H9 (cell line): ENCODE measurements around the gene UNC5B. TPM values are rescaled to one million over a fixed set of nuclear protein-coding genes. Genes with fewer than 3 reads are reported as not detected.

ENCODE experiments used
- DNase-seq: peaks from one replicate; pipeline ENCODE4 v3.0.0-alpha.2; 2017
- H2AFZ ChIP-seq: one replicate; pipeline ENCODE4 v1.6.1; 2013; ENCODE audit warnings: mild to moderate bottlenecking, low read length, control low read depth, moderate library complexity
- H2AK5ac ChIP-seq: 2 replicates; pipeline ENCODE4 v1.6.1; 2013; ENCODE audit warnings: low read length, control low read depth, mixed read lengths; ENCODE audit not compliant: insufficient read length
- H2BK120ac ChIP-seq: one replicate; pipeline ENCODE4 v1.6.1; 2013; ENCODE audit warnings: low read depth, mild to moderate bottlenecking, low read length, control low read depth, inconsistent platforms; ENCODE audit not compliant: poor library complexity, severe bottlenecking
- H2BK12ac ChIP-seq: 2 replicates; pipeline ENCODE4 v1.6.1; 2013; ENCODE audit warnings: low read length, control low read depth, mixed read lengths, low read depth; ENCODE audit not compliant: insufficient read length
- H2BK15ac ChIP-seq: 2 replicates; pipeline ENCODE4 v1.6.1; 2013; ENCODE audit warnings: low read depth, low read length, control low read depth
- H2BK20ac ChIP-seq: one replicate; pipeline ENCODE4 v1.6.1; 2013; ENCODE audit warnings: low read depth, mild to moderate bottlenecking, low read length, control low read depth, inconsistent platforms; ENCODE audit not compliant: poor library complexity, severe bottlenecking
- H2BK5ac ChIP-seq: 2 replicates; pipeline ENCODE4 v1.6.1; 2013; ENCODE audit warnings: low read length, control low read depth, mixed read lengths; ENCODE audit not compliant: insufficient read length
- H3K14ac ChIP-seq: 2 replicates; pipeline ENCODE4 v1.6.1; 2013; ENCODE audit warnings: low read length, control low read depth; ENCODE audit not compliant: insufficient read depth
- H3K18ac ChIP-seq: 2 replicates; pipeline ENCODE4 v1.6.1; 2013; ENCODE audit warnings: low read depth, mild to moderate bottlenecking, mixed read lengths, low read length, control low read depth; ENCODE audit not compliant: insufficient read length
- H3K23ac ChIP-seq: 2 replicates; pipeline ENCODE4 v1.6.1; 2013; ENCODE audit warnings: low read length, control low read depth, mixed read lengths, low read depth; ENCODE audit not compliant: insufficient read length
- H3K23me2 ChIP-seq: 2 replicates; pipeline ENCODE4 v1.6.1; 2013; ENCODE audit warnings: low read depth, mild to moderate bottlenecking, mixed read lengths, low read length, control low read depth; ENCODE audit not compliant: insufficient read length, poor library complexity, severe bottlenecking
- H3K27ac ChIP-seq: 2 replicates; pipeline ENCODE4 v1.5.1; 2013; ENCODE audit warnings: low read length, control low read depth, mixed read lengths, low read depth; ENCODE audit not compliant: insufficient read length
- H3K27me3 ChIP-seq: 2 replicates; pipeline ENCODE4 v1.6.1; 2013; ENCODE audit warnings: low read length, control low read depth, inconsistent platforms; ENCODE audit not compliant: insufficient read depth
- H3K4ac ChIP-seq: 2 replicates; pipeline ENCODE4 v1.6.1; 2013; ENCODE audit warnings: low read depth, mild to moderate bottlenecking, control low read depth, inconsistent platforms, low read length, moderate library complexity
- H3K4me1 ChIP-seq: 2 replicates; pipeline ENCODE4 v1.6.1; 2013; ENCODE audit warnings: low read length, control low read depth, inconsistent platforms; ENCODE audit not compliant: insufficient read depth
- H3K4me2 ChIP-seq: 2 replicates; pipeline ENCODE4 v1.6.1; 2013; ENCODE audit warnings: low read length, control low read depth, mixed read lengths; ENCODE audit not compliant: insufficient read length, insufficient read depth
- H3K56ac ChIP-seq: 2 replicates; pipeline ENCODE4 v1.6.1; 2013; ENCODE audit warnings: low read depth, mild to moderate bottlenecking, mixed read lengths, low read length, control low read depth; ENCODE audit not compliant: insufficient read length
- H3K79me1 ChIP-seq: 2 replicates; pipeline ENCODE4 v1.6.1; 2013; ENCODE audit warnings: low read depth, mild to moderate bottlenecking, moderate library complexity, low read length, control low read depth, inconsistent platforms; ENCODE audit not compliant: insufficient read depth, poor library complexity, severe bottlenecking
- H3K79me2 ChIP-seq: 2 replicates; pipeline ENCODE4 v1.6.1; 2013; ENCODE audit warnings: low read length, control low read depth, inconsistent platforms; ENCODE audit not compliant: insufficient read depth
- H3K9ac ChIP-seq: 2 replicates; pipeline ENCODE4 v1.6.1; 2013; ENCODE audit warnings: low read length, control low read depth, mixed read lengths; ENCODE audit not compliant: insufficient read length; ENCODE audit errors: extremely low read depth
- H3K9me3 ChIP-seq: one replicate; pipeline ENCODE4 v1.6.1; 2013; ENCODE audit warnings: low read depth, low read length, inconsistent platforms; ENCODE audit not compliant: control insufficient read depth
- H3T11ph ChIP-seq: one replicate; pipeline ENCODE4 v1.6.1; 2013; ENCODE audit warnings: mild to moderate bottlenecking, low read length, control low read depth, inconsistent platforms
- H4K20me1 ChIP-seq: one replicate; pipeline ENCODE4 v1.6.1; 2013; ENCODE audit not compliant: control insufficient read depth, insufficient read length, insufficient read depth
- H4K5ac ChIP-seq: 2 replicates; pipeline ENCODE4 v1.6.1; 2013; ENCODE audit warnings: low read depth, mild to moderate bottlenecking, mixed read lengths, low read length, control low read depth; ENCODE audit not compliant: insufficient read length
- H4K8ac ChIP-seq: replicated peaks from 2 replicates; pipeline ENCODE4 v1.6.1; 2013; ENCODE audit warnings: low read length, control low read depth, mixed read lengths, low read depth; ENCODE audit not compliant: insufficient read length
- H4K91ac ChIP-seq: 2 replicates; pipeline ENCODE4 v1.6.1; 2013; ENCODE audit warnings: low read depth, mild to moderate bottlenecking, moderate library complexity, mixed read lengths, low read length, control low read depth; ENCODE audit not compliant: insufficient read length
- H3K27ac Mint-ChIP-seq, 3 experiments: 2 replicates in 2 of 3; 3 replicates in 1 of 3; pipeline ENCODE4 v1.8.0; 2020 to 2021; ENCODE audit warnings: mixed read lengths in 3 of 3, mild to moderate bottlenecking in 1 of 3, moderate library complexity in 1 of 3
- H3K27me3 Mint-ChIP-seq: 2 replicates; pipeline ENCODE4 v1.8.0; 2021; ENCODE audit warnings: low read depth, mild to moderate bottlenecking, moderate library complexity, mixed read lengths
- H3K36me3 Mint-ChIP-seq, 3 experiments: 2 replicates in 2 of 3; 3 replicates in 1 of 3; pipeline ENCODE4 v1.8.0; 2020 to 2021; ENCODE audit warnings: low read depth in 3 of 3, mixed read lengths in 3 of 3; ENCODE audit not compliant: insufficient read depth in 1 of 3
- H3K4me1 Mint-ChIP-seq, 2 experiments: 2 replicates each; pipeline ENCODE4 v1.8.0; 2020; ENCODE audit warnings: mixed read lengths in 2 of 2
- H3K4me3 Mint-ChIP-seq, 2 experiments: 2 replicates in 1 of 2; 3 replicates in 1 of 2; pipeline ENCODE4 v1.8.0; 2020 to 2021; ENCODE audit warnings: mild to moderate bottlenecking in 2 of 2, mixed read lengths in 2 of 2, moderate library complexity in 1 of 2
- H3K9me3 Mint-ChIP-seq, 2 experiments: 2 replicates in 1 of 2; 3 replicates in 1 of 2; pipeline ENCODE4 v1.8.0; 2020; ENCODE audit warnings: mild to moderate bottlenecking in 2 of 2, mixed read lengths in 2 of 2, moderate library complexity in 1 of 2
- WGBS: extraction: QIAGEN DNeasy Blood & Tissue Kit; methylation state at CpG from one replicate; pipeline ENCODE4 v1.1.7; 2013; ENCODE audit warnings: missing lambda C conversion rate, low lambda C conversion rate, mixed read lengths; ENCODE audit not compliant: insufficient read length; ENCODE audit errors: extremely low coverage; 5-methylcytosine and 5-hydroxymethylcytosine counted together
- total RNA-seq: library from RNA; stranded (reverse); gene quantifications from 2 replicates; pipeline ENCODE4 v1.2.1, GENCODE V29; 2021
- TF ChIP-seq, protein P1 (sequence below): fragments of 200-600 bp; sonication (generic); conservative IDR thresholded peaks from 3 replicates; pipeline ENCODE4 v1.8.0; 2021; ENCODE audit warnings: antibody characterized with exemption, mild to moderate bottlenecking

Gene UNC5B
- total RNA-seq, 1 experiment from 2014 or later, result 28.4 TPM

DNA sequence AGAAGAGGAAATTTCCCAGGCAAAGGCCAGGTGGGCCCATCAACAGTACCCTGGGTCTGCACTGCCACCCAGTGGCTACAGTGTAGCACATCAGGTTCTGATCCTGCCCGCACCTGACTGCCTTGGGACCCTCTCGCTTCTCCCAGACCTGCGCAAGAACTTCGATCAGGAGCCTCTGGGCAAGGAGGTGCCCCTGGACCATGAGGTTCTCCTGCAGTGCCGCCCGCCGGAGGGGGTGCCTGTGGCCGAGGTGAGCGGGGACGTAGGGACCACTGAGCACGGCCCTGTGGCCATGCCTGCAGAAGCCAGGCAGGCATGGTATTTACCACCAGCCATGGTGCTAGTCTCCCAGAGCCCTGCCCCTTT is 72.8 kb downstream of the UNC5B start:
- Histone ChIP-seq H3K9me3 (no peaks in the 10 kb centered on the region), H2BK12ac (no peak overlapping the region), H3K56ac (no peak overlapping the region), H4K91ac (no peak overlapping the region), H3K18ac (no peak overlapping the region), H3K27me3 (no peaks in the 10 kb centered on the region), H3K14ac (no peak overlapping the region), H2BK15ac (no peak overlapping the region), H3K79me1 (no peaks in the 10 kb centered on the region), H2BK120ac (no peak overlapping the region), H4K5ac (no peak overlapping the region), H4K8ac (no peak overlapping the region), H3K23me2 (no peaks in the 10 kb centered on the region), H3K9ac (no peak overlapping the region), H3K27ac (no peak overlapping the region), H2BK5ac (no peak overlapping the region), H3K4me1 (no peaks in the 10 kb centered on the region), H2BK20ac (no peak overlapping the region), H3T11ph (no peak overlapping the region), H4K20me1 (no peaks in the 10 kb centered on the region), H2AK5ac (no peak overlapping the region), H3K23ac (no peak overlapping the region), H3K4me2 (no peak overlapping the region), H3K79me2 (no peaks in the 10 kb centered on the region), H2AFZ (no peak overlapping the region), H3K4ac (no peak overlapping the region)
- H3K27ac Mint-ChIP-seq, result no peak overlapping the region
- H3K9me3 Mint-ChIP-seq, result no peaks in the 10 kb centered on the region
- peaks cover 16 to 19% of the 10 kb centered on the region in 2 experiments for H3K4me1 Mint-ChIP-seq
- TF ChIP-seq, protein P1, sequence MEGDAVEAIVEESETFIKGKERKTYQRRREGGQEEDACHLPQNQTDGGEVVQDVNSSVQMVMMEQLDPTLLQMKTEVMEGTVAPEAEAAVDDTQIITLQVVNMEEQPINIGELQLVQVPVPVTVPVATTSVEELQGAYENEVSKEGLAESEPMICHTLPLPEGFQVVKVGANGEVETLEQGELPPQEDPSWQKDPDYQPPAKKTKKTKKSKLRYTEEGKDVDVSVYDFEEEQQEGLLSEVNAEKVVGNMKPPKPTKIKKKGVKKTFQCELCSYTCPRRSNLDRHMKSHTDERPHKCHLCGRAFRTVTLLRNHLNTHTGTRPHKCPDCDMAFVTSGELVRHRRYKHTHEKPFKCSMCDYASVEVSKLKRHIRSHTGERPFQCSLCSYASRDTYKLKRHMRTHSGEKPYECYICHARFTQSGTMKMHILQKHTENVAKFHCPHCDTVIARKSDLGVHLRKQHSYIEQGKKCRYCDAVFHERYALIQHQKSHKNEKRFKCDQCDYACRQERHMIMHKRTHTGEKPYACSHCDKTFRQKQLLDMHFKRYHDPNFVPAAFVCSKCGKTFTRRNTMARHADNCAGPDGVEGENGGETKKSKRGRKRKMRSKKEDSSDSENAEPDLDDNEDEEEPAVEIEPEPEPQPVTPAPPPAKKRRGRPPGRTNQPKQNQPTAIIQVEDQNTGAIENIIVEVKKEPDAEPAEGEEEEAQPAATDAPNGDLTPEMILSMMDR, result peak; percentile 87
- no peak overlapping the region for H3K4me3 Mint-ChIP-seq
- H3K27me3 Mint-ChIP-seq, result no peaks in the 10 kb centered on the region; the same call in 1 of the 2 replicates
- H3K36me3 Mint-ChIP-seq, result peaks cover 20 to 60% (median 43%) of the 10 kb centered on the region in 3 experiments
- peak; percentile 79 for DNase-seq
- WGBS, result no CpG with 5 or more reads among the region's 11 CpGs
